Measurements from ENCODE around the gene SH3PXD2A.

SH3PXD2A gene

GRCh38 chr10:103718247-103718620, 137.1 kb downstream of the SH3PXD2A start:
- no peak for DNase-seq

GRCh38 chr10:103717341-103718246, 137.8 kb downstream of the SH3PXD2A start:
- no peak for DNase-seq

DNA sequence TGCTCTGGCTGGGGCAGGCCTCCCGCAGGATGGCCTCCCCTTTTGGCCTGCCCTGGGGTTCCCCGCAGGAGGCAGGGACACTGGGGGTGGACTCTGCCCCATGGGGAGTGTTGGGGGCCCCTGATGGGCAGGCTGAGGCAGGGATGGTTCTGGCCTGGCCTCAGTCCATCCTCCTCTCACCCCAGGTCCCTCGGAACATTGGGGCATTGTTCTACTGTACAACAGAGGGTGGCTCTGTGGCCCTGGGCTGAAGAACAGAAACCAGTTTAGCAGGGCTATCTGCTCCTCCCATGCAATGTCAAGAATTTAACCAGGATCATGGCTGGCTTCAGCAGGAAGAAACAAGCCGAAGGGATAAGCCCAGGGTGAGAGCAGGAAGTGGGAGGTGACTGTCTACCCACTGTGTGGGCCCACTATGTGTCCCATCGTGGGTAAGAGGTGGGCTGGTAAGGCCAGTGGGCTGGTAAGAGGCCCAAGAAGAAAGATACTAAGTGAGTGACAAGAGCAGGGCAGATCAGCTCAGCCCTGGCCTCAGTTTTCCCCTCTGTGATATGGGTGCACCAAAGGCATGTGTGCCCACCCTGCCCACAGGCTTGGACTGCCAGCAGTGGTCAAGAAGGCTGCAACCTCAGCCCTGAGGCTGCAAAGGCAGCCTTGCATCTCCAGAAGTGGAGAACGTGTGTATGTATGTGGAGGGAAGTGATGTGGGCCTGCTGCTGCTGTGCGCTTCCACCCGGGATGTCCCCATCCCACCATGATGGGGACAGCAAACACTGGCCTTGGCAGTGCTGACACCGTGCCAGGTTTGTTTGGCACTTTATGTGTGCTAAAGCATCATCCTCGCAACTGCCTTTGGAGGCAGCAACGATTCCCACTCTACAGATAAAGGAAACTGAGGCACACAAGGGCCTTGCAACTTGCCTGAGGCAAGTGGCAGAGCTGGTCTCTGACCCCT, 138.9 kb downstream of the SH3PXD2A start:
- DNase-seq = no peak

DNA sequence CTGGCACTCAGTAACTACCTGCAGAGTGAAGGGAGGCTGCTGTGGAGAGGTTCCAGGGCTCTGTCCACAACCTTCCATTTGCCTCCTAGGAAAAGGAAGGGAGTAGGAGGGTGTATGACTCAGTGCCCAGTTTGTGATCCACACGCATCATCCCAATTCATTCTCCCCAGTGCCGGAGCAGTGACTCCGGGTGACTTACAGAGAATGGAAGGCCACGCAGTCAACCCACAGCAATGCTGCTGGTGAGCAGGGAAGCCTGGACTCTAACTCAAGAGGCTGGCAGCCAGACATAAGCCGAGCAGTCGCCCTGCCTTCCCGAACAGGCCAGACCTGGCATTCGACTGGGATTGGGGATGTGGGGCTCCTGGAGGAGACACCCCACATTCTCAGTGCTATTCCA, 139.9 kb downstream of the SH3PXD2A start:
- DNase-seq = no peak

DNA sequence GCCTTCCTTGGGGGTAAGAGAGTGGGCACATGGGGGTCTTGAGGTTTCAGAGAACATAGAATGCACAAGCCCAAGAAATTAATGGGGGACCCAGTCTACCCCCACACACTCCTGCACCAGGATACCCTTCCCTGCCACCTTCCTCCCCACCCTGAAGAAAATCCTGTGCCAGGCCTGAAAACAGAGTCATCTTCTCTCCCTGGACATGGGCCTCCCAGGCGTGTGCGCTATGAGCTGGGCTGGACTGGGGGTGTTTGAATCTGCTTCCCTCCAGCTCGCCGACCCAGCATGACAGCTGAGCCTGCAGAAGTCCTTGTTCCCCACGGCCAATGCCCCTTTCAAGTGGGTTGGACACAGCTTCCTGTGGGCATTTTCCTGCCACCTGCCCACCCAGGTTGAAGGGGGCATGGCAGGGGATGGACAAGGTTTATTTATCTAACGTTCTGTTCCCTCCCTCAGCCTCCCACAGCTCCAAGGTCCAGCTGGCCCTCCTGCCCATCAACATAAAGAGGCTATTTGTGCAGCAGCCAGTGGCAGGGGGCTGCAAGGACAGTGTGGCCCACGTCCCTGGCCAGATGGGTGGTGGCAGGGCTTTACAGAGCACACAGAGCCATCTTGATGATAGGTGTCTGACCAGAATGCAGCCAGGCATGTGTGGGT, 141.0 kb downstream of the SH3PXD2A start:
- DNase-seq = no peak

GRCh38 chr10:103713676-103714075, 141.7 kb downstream of the SH3PXD2A start:
- no peak for DNase-seq

GRCh38 chr10:103712898-103713498, 142.4 kb downstream of the SH3PXD2A start:
- peak; percentile 81 for DNase-seq

DNA sequence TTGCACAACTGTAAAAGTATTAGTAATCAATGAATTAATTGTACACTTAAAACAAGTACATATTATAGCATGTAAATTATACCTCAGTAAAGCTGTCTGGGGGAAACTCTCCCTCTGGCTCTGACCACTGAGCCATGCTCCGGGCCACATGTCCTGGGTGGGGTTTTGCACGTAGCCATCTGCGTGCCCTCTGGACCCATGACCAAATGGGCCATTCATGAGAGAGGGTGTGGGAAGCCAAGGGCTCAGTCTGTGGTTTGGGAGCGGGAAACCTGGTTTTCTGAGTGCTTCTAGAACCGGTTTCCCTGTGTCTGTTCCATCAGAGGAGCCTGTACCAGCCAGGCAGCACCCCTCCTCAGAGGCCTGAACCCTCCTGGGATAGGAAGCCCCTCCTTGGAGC, 143.2 kb downstream of the SH3PXD2A start:
- no peak for DNase-seq

GRCh38 chr10:103711351-103711994, 143.9 kb downstream of the SH3PXD2A start:
- no peak for DNase-seq

DNA sequence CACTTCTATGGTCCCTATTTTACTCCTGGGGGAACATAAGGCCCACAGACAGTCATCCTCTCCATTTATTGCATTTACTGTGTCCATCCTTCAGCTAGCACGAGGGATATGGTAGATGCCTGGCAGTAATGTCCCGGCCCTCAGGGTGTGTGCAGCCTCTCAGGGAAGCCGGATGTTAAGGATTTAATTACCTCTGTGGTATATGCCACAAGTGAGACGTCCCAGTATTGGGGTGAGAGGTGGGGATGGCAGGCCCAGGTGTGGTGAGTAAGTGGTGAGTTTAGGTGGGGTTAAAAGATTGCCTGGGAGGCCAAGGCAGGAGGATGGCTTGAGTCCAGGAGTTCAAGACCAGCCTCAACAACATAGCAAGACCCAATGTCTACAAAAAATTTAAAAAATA, 144.9 kb downstream of the SH3PXD2A start:
- no peak for DNase-seq

DNA sequence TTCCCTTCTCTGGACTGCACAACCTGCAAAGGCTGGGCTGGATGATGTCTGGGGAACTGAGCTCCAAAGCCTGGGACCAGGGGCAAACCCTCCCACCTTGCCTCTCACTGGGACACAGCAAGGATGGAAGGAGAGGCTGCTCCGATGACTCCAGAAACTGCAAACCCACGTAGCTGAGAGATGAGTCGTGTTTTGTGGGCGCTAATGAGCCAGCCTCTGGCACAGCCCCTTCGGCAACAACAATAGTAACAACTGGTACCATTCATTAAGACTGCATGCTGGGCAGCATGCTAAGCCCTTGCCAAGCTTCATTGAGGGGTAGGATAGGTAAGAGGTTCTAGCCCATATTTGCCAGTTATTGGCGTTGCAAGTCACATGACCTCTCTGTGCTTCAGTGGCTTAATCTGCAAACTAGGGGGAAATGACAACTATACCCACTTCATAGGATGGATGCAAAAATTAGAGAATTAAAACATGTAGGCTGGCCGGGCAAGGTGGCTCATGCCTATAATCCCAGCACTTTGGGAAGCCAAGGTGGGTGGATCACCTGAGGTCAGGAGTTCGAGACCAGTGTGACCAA, 145.9 kb downstream of the SH3PXD2A start:
- no peak for DNase-seq

- no peak for DNase-seq
Observed at GRCh38 chr10:103708627-103709288, 146.6 kb downstream of the SH3PXD2A start.

DNA sequence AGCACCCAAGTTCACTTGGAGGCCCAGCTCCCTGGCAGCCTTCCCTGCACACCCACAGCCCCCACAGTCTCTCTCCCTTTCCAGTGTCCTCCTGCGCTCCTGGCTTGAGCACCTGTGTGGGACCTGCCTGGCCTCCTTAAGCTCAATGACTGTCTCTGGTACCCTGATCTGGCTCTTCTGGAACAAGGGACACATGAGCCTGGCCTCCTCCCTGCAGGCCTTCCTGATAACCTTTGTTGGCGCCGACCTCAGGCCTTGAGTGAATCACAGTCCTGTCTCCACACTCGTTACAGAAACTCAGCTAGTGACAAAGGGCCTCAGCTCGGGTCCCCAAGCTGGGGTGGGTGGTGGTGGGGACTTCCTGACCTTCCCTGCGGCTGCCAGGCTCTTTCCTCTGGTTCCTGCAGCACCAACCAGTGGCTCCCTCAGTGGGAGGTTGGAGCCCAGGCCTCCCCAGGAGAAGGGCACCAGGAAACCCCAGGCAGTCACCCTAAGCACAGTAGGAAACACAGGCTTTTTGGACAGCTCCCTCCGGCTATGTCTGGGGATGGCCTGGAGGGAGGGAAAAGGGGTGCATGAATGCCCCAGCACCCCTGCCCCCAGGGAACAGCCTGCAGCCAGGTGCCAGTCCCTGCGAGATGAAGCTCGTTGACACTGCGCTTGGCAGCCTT, 147.3 kb downstream of the SH3PXD2A start:
- no peak for DNase-seq

DNA sequence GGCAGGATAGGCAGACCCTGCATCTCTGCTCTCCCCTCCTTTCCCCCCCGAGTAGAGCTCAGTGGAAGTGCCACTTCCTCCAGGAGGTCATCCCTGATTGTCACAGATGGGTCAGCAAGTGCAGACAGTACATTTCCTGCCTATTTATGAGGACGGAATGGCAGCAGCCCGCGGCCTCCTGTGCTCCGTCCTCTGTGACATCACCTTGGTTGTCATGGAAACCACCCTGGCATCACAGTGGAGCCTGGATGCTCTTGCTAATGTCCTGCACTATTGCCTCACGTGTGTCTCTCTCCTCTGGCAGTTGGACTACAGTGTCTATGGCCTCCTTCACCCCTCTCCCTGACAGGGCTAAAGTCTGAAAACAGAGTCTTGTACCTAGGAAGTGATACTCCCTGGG, 148.6 kb downstream of the SH3PXD2A start:
- no peak for DNase-seq

DNA sequence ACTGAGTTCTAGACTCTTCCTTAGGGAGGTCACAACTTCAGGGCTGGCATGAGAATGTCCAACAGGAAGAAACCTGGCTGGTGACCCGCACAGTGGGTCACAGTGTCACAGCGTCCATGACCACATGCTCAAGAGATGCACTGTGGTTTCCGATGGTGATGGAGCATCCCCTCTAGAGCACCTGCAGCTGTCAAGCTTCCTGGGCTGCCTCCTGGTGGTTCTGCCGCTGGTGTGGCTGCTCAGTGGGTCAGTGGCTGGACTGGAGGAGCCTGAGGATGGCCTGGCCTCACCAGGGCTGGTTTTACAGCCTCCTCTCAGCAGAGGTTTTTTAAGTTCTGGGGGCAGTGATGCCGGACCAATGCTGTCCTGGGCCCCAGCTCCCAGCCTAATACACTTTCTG, 149.3 kb downstream of the SH3PXD2A start:
- no peak for DNase-seq

GRCh38 chr10:103703941-103704919, 151.1 kb downstream of the SH3PXD2A start:
- DNase-seq = no peak

- no peak for DNase-seq
Observed at GRCh38 chr10:103701380-103702222, 153.8 kb downstream of the SH3PXD2A start.

- no peak for DNase-seq
Observed at GRCh38 chr10:103700436-103700715, 155.0 kb downstream of the SH3PXD2A start.

All from CD4-positive, alpha-beta T cell treated with Interleukin-21 for 1 hour (primary cell).